ENCODE data around the gene XXYLT1. TPM values are rescaled to one million over a fixed set of nuclear protein-coding genes. Genes with fewer than 3 reads are reported as not detected.

The XXYLT1 gene
- total RNA-seq, 1 donor = 21.0 TPM

GRCh38 chr3:195076981-195077610 lies 193.9 kb downstream of the XXYLT1 start:
- H3K4me3 ChIP-seq (ENCODE audit: low read depth, low read length) = no peak overlapping the region
- DNase-seq (ENCODE audit: low read depth) = no peak
- TF ChIP-seq CTCF (IDR thresholded peaks at IDR 0.05; ENCODE audit: insufficient read depth, low read length) = no peak

GRCh38 chr3:195075941-195076875 lies 194.8 kb downstream of the XXYLT1 start:
- H3K4me3 ChIP-seq (ENCODE audit: low read depth, low read length) = no peak overlapping the region
- no peak for TF ChIP-seq CTCF (IDR thresholded peaks at IDR 0.05; ENCODE audit: insufficient read depth, low read length)
- no peak for DNase-seq (ENCODE audit: low read depth)

DNA sequence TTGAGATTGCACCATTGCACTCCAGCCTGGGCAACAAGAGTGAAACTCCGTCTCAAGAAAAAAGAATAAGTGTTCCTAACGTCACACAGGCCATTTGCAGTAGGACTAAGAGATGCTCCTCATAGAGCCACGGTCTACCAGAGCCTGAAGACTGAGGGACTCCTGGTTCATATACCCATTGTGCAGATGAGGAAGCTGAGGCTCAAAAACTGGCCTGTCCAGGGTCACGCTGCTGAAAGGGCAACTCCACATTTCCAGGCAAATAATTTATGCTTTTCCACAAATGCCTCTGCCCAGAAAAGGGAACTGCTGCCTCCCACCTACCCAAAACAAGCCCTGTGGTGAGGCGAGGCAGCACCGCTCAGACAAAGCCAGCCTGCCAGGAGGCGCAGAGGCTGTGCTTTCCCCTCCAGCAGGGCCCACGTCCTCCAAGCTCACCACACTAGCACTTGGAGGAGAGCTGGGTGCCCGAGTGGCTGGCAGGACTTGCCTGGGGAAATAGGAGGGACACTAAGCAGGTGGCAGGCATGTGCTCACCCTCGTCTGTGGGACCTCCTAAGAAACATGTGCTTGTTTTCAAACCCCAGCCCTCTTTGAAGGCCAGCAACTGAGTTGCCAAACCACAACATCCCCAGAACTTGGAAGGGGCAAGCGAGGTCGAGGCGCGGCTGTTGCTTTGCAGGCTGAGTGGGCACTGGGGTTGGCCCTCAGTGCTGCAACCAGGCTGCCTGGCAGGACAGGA lies 195.6 kb downstream of the XXYLT1 start:
- H3K4me3 ChIP-seq (ENCODE audit: low read depth, low read length) = no peak overlapping the region
- no peak for TF ChIP-seq CTCF (IDR thresholded peaks at IDR 0.05; ENCODE audit: insufficient read depth, low read length)
- DNase-seq (ENCODE audit: low read depth) = peak; percentile 13

DNA sequence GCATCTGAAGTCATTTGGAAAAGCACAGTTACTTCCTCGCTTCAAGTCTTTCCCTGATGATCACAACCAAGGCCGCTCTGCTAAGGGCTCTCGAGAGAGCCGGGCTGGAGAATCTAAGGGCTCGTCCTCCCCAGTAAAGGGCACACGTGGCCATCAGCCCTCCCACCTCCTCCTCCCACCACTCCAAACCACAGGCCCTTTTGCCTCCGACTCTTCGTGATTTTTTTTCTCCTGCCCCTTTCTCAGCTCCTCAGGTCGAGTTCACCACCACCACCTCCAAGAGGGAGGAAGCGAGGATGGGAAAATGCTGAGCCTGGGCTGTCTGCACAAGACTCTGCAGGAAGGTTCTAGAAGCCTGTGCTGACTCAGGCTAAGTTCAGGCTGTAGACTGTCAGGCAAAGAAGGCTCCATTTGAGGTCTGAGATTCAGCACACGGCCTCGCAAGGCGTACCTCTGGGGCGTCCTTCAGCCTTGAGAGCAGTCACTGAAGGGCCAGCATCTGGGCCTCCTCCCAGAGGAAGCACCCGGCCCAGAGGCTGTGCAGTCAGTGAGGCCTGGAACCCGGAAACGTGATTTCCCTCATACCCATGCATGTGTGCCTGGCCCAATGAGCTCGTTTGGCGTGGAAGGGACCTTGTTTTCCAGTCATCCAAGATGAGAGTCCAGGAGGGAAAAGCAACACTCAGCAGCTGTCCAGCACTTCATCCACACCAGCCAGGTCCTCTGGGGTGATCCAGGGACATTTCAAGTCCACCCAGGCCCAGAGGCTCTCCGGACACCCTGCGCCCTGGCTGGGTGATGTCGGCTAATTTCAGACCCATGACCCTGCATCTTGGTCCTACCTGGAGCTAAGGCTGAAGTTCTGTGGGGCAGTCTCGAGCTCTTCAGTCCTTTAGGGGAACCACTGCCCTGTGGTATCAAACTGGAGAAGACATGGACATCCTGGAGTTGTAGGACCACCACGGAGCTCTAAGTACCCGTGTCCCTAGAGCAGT lies 196.8 kb downstream of the XXYLT1 start:
- DNase-seq (ENCODE audit: low read depth) = no peak
- H3K4me3 ChIP-seq (ENCODE audit: low read depth, low read length) = no peak overlapping the region
- TF ChIP-seq CTCF (IDR thresholded peaks at IDR 0.05; ENCODE audit: insufficient read depth, low read length) = no peak

DNA sequence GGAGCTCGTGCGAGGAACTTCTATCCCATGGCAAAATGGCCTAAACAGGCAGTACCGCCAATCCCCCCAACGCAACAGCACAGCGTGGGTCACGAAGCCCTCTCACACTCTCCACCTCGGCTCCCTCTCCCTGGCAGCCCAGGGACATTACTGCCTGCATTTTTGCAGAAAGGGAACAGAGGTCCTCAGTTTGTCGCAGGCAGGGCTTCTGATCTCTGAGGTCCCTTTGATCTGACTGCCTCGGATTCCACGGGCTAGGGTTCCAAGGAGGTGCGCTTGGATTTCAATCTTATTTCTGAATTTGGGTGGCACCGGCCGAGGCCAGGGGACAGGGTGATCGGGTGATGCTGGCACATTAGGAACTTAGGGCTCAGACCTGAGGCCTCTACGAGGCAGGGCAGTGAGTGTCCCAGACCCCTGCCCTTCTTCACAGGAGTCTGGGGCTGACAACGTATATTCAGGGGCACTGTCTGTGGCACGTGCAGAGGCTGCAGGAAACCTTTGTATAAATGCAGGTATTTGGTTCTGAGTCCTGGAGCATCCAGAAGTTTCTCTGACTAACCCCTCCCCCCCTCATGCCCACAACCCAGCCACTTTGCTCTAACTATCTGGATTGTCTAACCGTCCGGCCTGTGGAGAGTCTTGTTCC lies 197.9 kb downstream of the XXYLT1 start:
- no peak for TF ChIP-seq CTCF (IDR thresholded peaks at IDR 0.05; ENCODE audit: insufficient read depth, low read length)
- no peak overlapping the region for H3K4me3 ChIP-seq (ENCODE audit: low read depth, low read length)
- no peak for DNase-seq (ENCODE audit: low read depth)
